K562 (cell line): ENCODE results near the gene CACNA2D3. TPM values are rescaled to one million over a fixed set of nuclear protein-coding genes. Genes with fewer than 3 reads are reported as not detected.

Experiments used
- ATAC-seq: fragments of 200-7000 bp; cut with Tn5 transposase; 3 replicates; pipeline ENCODE4 v1.9.1; 2020; ENCODE audit warnings: moderate library complexity
- BruUV-seq: library from RNA; stranded (reverse); fragments of 400-500 nt; replicated peaks from 2 replicates; lab custom pipeline; 2021; lab: Mats Ljungman, UMichigan
- CTCF ChIA-PET: fragments of 300-600 bp; formaldehyde crosslinking; extraction: SDS; loops from one replicate; lab custom pipeline; 2021; ENCODE audit warnings: low intra/inter-chr PET ratio; lab: Yijun Ruan, JAX
- POLR2A ChIA-PET: fragments of 300-600, 350-650 bp; sonication (Branson Sonifier 250); formaldehyde crosslinking; extraction: SDS; loops from one replicate; lab custom pipeline; 2021; ENCODE audit warnings: antibody characterized with exemption, inconsistent platforms; lab: Yijun Ruan, JAX
- DNase-seq, 4 experiments: peaks; one replicate each; pipeline versions ENCODE4 v3.0.0 to v3.0.0-alpha.2; 2011 to 2018; ENCODE audit warnings: low spot score in 3 of 4, mixed read lengths in 3 of 4; ENCODE audit errors: extremely low read depth in 1 of 4
- FAIRE-seq: peaks from 2 replicates; lab custom pipeline; 2011; peaks lifted over from hg19 to GRCh38; lab: Jason Lieb, UNC
- H2AFZ ChIP-seq: 2 replicates; pipeline ENCODE4 v1.6.0; 2011; ENCODE audit warnings: low read depth, low read length, control low read depth, inconsistent platforms
- H3K27ac ChIP-seq: fragments of 200-600 bp; 3 replicates; pipeline ENCODE4 v1.8.0; 2011; ENCODE audit warnings: low read depth, mild to moderate bottlenecking, control low read depth, inconsistent platforms, low read length, moderate library complexity, mixed read lengths; ENCODE audit errors: extremely low read depth
- H3K27me3 ChIP-seq, 2 experiments: fragments of 300-600 bp in 1 of 2; 2 replicates in 1 of 2; 3 replicates in 1 of 2; pipeline versions ENCODE4 v1.6.0 to v1.8.0; 2011; ENCODE audit warnings: inconsistent platforms in 2 of 2, low read length in 2 of 2, mild to moderate bottlenecking in 1 of 2, mixed read lengths in 1 of 2, moderate library complexity in 1 of 2; ENCODE audit not compliant: control insufficient read depth in 2 of 2, insufficient read depth in 2 of 2
- H3K36me3 ChIP-seq: fragments of 300-600 bp; 3 replicates; pipeline ENCODE4 v1.8.0; 2011; ENCODE audit warnings: mild to moderate bottlenecking, low read length, inconsistent platforms; ENCODE audit not compliant: control insufficient read depth, insufficient read depth
- H3K4me1 ChIP-seq, 2 experiments: fragments of 200-600 bp in 1 of 2; replicated peaks in 1 of 2; 2 replicates in 1 of 2; 3 replicates in 1 of 2; pipeline versions ENCODE4 v1.5.1 to v1.8.0; 2011; ENCODE audit warnings: inconsistent platforms in 2 of 2, low read length in 2 of 2, mild to moderate bottlenecking in 1 of 2, mixed read lengths in 1 of 2, moderate library complexity in 1 of 2; ENCODE audit not compliant: control insufficient read depth in 2 of 2, insufficient read depth in 2 of 2
- H3K4me2 ChIP-seq: 2 replicates; pipeline ENCODE4 v1.6.1; 2011; ENCODE audit warnings: low read length, control low read depth, inconsistent platforms, mixed read lengths; ENCODE audit not compliant: insufficient read depth
- H3K4me3 ChIP-seq: fragments of 200-600 bp; sonication (generic), shearing (Covaris generic); 2 replicates; pipeline ENCODE4 v1.5.1; 2016; ENCODE audit warnings: control low read depth, inconsistent platforms
- H3K79me2 ChIP-seq: fragments of 200-600 bp; 3 replicates; pipeline ENCODE4 v1.8.0; 2011; ENCODE audit warnings: low read length, inconsistent platforms; ENCODE audit not compliant: control insufficient read depth, insufficient read depth
- H3K9ac ChIP-seq, 2 experiments: 2 replicates each; pipeline versions ENCODE4 v1.6.0 to v1.6.1; 2011; ENCODE audit warnings: low read depth in 2 of 2, low read length in 2 of 2, control low read depth in 1 of 2, inconsistent platforms in 1 of 2, mild to moderate bottlenecking in 1 of 2, mixed read lengths in 1 of 2; ENCODE audit not compliant: insufficient read depth in 1 of 2
- H3K9me1 ChIP-seq: one replicate; pipeline ENCODE4 v1.6.0; 2011; ENCODE audit warnings: inconsistent platforms, mild to moderate bottlenecking, low read length, moderate library complexity; ENCODE audit not compliant: control insufficient read depth, insufficient read depth
- H3K9me3 ChIP-seq: replicated peaks from 2 replicates; pipeline ENCODE4 v1.5.1; 2011; ENCODE audit warnings: low read depth, low read length, inconsistent platforms; ENCODE audit not compliant: control insufficient read depth, insufficient read depth
- H4K20me1 ChIP-seq: replicated peaks from 2 replicates; pipeline ENCODE4 v1.6.1; 2011; ENCODE audit warnings: low read length, inconsistent platforms, mixed read lengths; ENCODE audit not compliant: control insufficient read depth, insufficient read depth
- ATF7 ChIP-seq: fragments of 450-650 bp; IDR thresholded peaks from 2 replicates; pipeline ENCODE4 v1.7.1; 2014; ENCODE audit warnings: mild to moderate bottlenecking, moderate library complexity
- BCLAF1 ChIP-seq, 2 experiments: fragments of 450-650 bp in 1 of 2; IDR thresholded peaks; 2 replicates each; pipeline ENCODE4 v1.6.1; 2011 to 2017; ENCODE audit warnings: low read depth in 2 of 2, antibody characterized with exemption in 1 of 2, borderline replicate concordance in 1 of 2, low read length in 1 of 2, mild to moderate bottlenecking in 1 of 2, mixed read lengths in 1 of 2; ENCODE audit not compliant: control insufficient read depth in 1 of 2
- EWSR1 ChIP-seq: fragments of 450-650 bp; IDR thresholded peaks from 2 replicates; pipeline ENCODE4 v1.6.1; 2018; ENCODE audit warnings: borderline replicate concordance, mild to moderate bottlenecking, low read depth, moderate library complexity; ENCODE audit not compliant: partially characterized antibody
- GMEB1 ChIP-seq: fragments of 250-450 bp; sonication (Bioruptor Pico); IDR thresholded peaks from 2 replicates; pipeline ENCODE4 v1.4.0; 2020; ENCODE audit warnings: mild to moderate bottlenecking
- HNRNPL ChIP-seq: fragments of 200-400 bp; formaldehyde crosslinking; IDR thresholded peaks from 2 replicates; pipeline ENCODE4 v1.6.1; 2017; ENCODE audit warnings: low read depth, mild to moderate bottlenecking, low read length
- TEAD4 ChIP-seq, 2 experiments: sonication (generic) in 1 of 2; formaldehyde crosslinking in 1 of 2; IDR thresholded peaks; 2 replicates each; pipeline versions ENCODE4 v1.6.1 to v1.8.0; 2012 to 2022; ENCODE audit warnings: borderline replicate concordance in 1 of 2, inconsistent platforms in 1 of 2, low read length in 1 of 2, mild to moderate bottlenecking in 1 of 2, missing genetic modification reagents in 1 of 2
- ZEB2 ChIP-seq: fragments of 450-650 bp; IDR thresholded peaks from 2 replicates; pipeline ENCODE4 v1.6.1; 2016
- ZFP36 ChIP-seq: fragments of 150-350 bp; IDR thresholded peaks from 2 replicates; pipeline ENCODE4 v1.6.1; 2018; ENCODE audit warnings: low read length, low read depth; ENCODE audit not compliant: partially characterized antibody
- ZNF134 ChIP-seq: fragments of 250-450 bp; sonication (Bioruptor Pico); conservative IDR thresholded peaks from 2 replicates; pipeline ENCODE4 v1.4.0; 2020
- ZNF263 ChIP-seq: sonication (generic); formaldehyde crosslinking; IDR thresholded peaks from 2 replicates; pipeline ENCODE4 v1.8.0; 2022; ENCODE audit warnings: mild to moderate bottlenecking, missing genetic modification reagents, borderline replicate concordance
- ZZZ3 ChIP-seq: fragments of 450-650 bp; IDR thresholded peaks from 2 replicates; pipeline ENCODE4 v1.6.1; 2016; ENCODE audit warnings: antibody characterized with exemption, mild to moderate bottlenecking, moderate library complexity
- WGBS: fragments of 100-300 bp; shearing (Covaris generic); methylation state at CpG from one replicate; pipeline ENCODE4 v1.1.6; 2016; ENCODE audit warnings: low coverage, mixed read lengths; ENCODE audit not compliant: insufficient coverage; ENCODE audit errors: missing lambda C conversion rate; 5-methylcytosine and 5-hydroxymethylcytosine counted together
- in situ Hi-C: fragments of 300-500 bp; cut with MboI; formaldehyde crosslinking; loops from 4 replicates; pipeline ENCODE4 v1.15.0; 2018; ENCODE audit warnings: inconsistent platforms, mixed read lengths
- intact Hi-C: fragments of 100-400 bp; cut with micrococcal nuclease; formaldehyde crosslinking; loops from 2 replicates; pipeline ENCODE4 v1.14.2; 2022
- polyA plus RNA-seq, 8 experiments: library from polyadenylated mRNA; depleted of rRNA in 4 of 8; stranded (reverse) in 5 of 8; unstranded in 3 of 8; fragments of >200 nt; fragmentation: Nextera tagmentation in 2 of 8; fragmentation: Illumina TruSeq in 1 of 8; extraction: Ambion mirVana in 2 of 8; extraction: Trizol in 1 of 8; gene quantifications; 2 replicates each; pipeline versions ENCODE4 v1.2.1 to v1.2.3, GENCODE V29; 2011 to 2014; ENCODE audit warnings: inconsistent platforms in 1 of 8, missing spikeins in 1 of 8
- total RNA-seq, 7 experiments: library from RNA; depleted of rRNA in 6 of 7; stranded (reverse); fragments of >200 nt in 6 of 7; fragmentation: Illumina TruSeq in 2 of 7; extraction: Trizol in 2 of 7; gene quantifications; 2 replicates each; pipeline versions ENCODE4 v1.2.1 to v1.2.3, GENCODE V29; 2011 to 2021; ENCODE audit warnings: low replicate concordance in 1 of 7
- TF ChIP-seq, protein P1 (sequence below): fragments of 250-450 bp; sonication (Bioruptor Pico); IDR thresholded peaks from 2 replicates; pipeline ENCODE4 v1.9.0; 2021; ENCODE audit warnings: mild to moderate bottlenecking
- TF ChIP-seq, protein P2 (sequence below): fragments of 450-650 bp; IDR thresholded peaks from 2 replicates; pipeline ENCODE4 v1.6.1; 2014; ENCODE audit warnings: low read depth, mild to moderate bottlenecking, moderate library complexity, borderline replicate concordance

The CACNA2D3 gene
- total and polyA plus RNA-seq, 9 of the 15 experiments (the other 6 are each of a cell fraction or from before 2014, with no cell fraction given), result 0.01 TPM; not detected in 8

DNA sequence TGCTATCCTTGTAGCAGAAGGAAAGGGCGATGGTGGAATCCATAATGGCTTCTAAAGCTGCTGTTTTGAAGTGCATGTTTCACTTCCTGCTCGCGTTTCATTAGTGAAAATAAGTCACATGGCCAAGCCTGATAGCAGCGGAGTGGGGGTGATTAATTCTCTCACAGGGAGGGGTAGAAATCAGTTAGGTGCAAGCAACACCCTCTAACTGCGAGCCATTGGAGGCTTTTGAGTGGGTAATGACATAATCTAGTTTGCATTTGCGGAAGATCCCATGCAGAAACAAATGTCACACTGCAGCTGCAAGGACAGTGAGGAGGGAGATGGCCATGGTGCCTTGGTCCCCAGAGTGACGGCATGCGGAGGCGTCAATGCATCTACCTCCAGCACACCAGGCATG is 41.1 kb downstream of the CACNA2D3 start (continued):
- TF ChIP-seq TEAD4 (IDR thresholded peaks at IDR 0.05; ENCODE audit: low read length), result no peak
- TF ChIP-seq TEAD4 (CRISPR knock-in tag; IDR thresholded peaks at IDR 0.05; ENCODE audit: borderline replicate concordance), result no peak
- TF ChIP-seq ZNF134 (CRISPR knock-in tag), result no peak
- TF ChIP-seq EWSR1, result no peak
- no peak for TF ChIP-seq BCLAF1 (IDR thresholded peaks at IDR 0.05; ENCODE audit: borderline replicate concordance in 1 of 2, control insufficient read depth in 1 of 2, low read depth in 2 of 2, low read length in 1 of 2)

GRCh38 chr3:54164192-54164975 is 42.0 kb downstream of the CACNA2D3 start:
- Histone ChIP-seq H3K9me3 (no peaks in the 10 kb centered on the region), H3K4me2 (no peak overlapping the region), H3K27me3 (no peaks in the 10 kb centered on the region; a peak in 1 of 5 replicates), H3K4me1 (no peaks in the 10 kb centered on the region), H3K9ac (no peak overlapping the region), H3K27ac (no peak overlapping the region), H3K36me3 (no peaks in the 10 kb centered on the region), H3K79me2 (no peaks in the 10 kb centered on the region), H3K4me3 (no peak overlapping the region), H2AFZ (no peak overlapping the region), H4K20me1 (no peaks in the 10 kb centered on the region), H3K9me1 (no peaks in the 10 kb centered on the region)
- intact Hi-C loops, result no loop called here
- ChIA-PET POLR2A (no interaction called here), CTCF (no interaction called here)
- BruUV-seq, result no TSS peak
- 0% methylated on average over 8 of the region's 10 CpGs for WGBS
- FAIRE-seq, result no peak
- no peak for ATAC-seq
- in situ Hi-C loops, result no loop called here
- no peak for DNase-seq
- TF ChIP-seq ZFP36 (no peak), ZNF263 (CRISPR knock-in tag) (no peak), ZZZ3 (no peak), ZEB2 (no peak), GMEB1 (CRISPR knock-in tag) (no peak), ATF7 (no peak), HNRNPL (no peak)
- TF ChIP-seq, protein P1, sequence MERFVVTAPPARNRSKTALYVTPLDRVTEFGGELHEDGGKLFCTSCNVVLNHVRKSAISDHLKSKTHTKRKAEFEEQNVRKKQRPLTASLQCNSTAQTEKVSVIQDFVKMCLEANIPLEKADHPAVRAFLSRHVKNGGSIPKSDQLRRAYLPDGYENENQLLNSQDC, result no peak
- TF ChIP-seq, protein P2, sequence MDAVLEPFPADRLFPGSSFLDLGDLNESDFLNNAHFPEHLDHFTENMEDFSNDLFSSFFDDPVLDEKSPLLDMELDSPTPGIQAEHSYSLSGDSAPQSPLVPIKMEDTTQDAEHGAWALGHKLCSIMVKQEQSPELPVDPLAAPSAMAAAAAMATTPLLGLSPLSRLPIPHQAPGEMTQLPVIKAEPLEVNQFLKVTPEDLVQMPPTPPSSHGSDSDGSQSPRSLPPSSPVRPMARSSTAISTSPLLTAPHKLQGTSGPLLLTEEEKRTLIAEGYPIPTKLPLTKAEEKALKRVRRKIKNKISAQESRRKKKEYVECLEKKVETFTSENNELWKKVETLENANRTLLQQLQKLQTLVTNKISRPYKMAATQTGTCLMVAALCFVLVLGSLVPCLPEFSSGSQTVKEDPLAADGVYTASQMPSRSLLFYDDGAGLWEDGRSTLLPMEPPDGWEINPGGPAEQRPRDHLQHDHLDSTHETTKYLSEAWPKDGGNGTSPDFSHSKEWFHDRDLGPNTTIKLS, result no peak
